Thyroid gland (tissue), 4 donors: ENCODE results near the gene PKHD1. TPM values are rescaled to one million over a fixed set of nuclear protein-coding genes. Genes with fewer than 3 reads are reported as not detected.

Source experiments
- DNase-seq, 2 donors: peaks; one replicate each; pipeline ENCODE4 v3.0.0-alpha.2; 2019
- H3K27ac ChIP-seq, 3 donors: fragments of 200-600 bp; sonication (generic); 1 replicate in 2 of 3; 2 replicates in 1 of 3; pipeline ENCODE4 v1.5.1; 2016 to 2019; ENCODE audit warnings: mild to moderate bottlenecking in 1 of 3, moderate library complexity in 1 of 3
- H3K27me3 ChIP-seq: fragments of 200-600 bp; sonication (generic); one replicate; pipeline ENCODE4 v1.5.1; 2019
- H3K36me3 ChIP-seq, 2 donors: fragments of 200-600 bp; sonication (generic); one replicate each; pipeline ENCODE4 v1.5.1; 2016 to 2019
- H3K4me1 ChIP-seq, 2 donors: fragments of 200-600 bp; sonication (generic); one replicate each; pipeline ENCODE4 v1.5.1; 2017 to 2019
- H3K4me3 ChIP-seq, 3 donors: fragments of 200-600 bp; sonication (generic); replicated peaks in 1 of 3; 1 replicate in 2 of 3; 2 replicates in 1 of 3; pipeline ENCODE4 v1.5.1; 2016; ENCODE audit warnings: mild to moderate bottlenecking in 1 of 3
- H3K9me3 ChIP-seq: fragments of 200-600 bp; sonication (generic); one replicate; pipeline ENCODE4 v1.5.1; 2017
- CTCF ChIP-seq, 6 experiments: fragments of 200-600 bp in 3 of 6; fragments of 450-650 bp in 3 of 6; sonication (generic) in 3 of 6; IDR thresholded peaks; one replicate each; pipeline ENCODE4 v1.5.1; 2016 to 2019; ENCODE audit warnings: antibody characterized with exemption in 6 of 6, mild to moderate bottlenecking in 2 of 6, inconsistent platforms in 1 of 6, moderate library complexity in 1 of 6
- POLR2A ChIP-seq, 2 donors: fragments of 450-650 bp; IDR thresholded peaks; one replicate each; pipeline ENCODE4 v1.6.1; 2017; ENCODE audit warnings: antibody characterized with exemption in 2 of 2, mild to moderate bottlenecking in 2 of 2, moderate library complexity in 1 of 2
- WGBS, 2 donors: methylation state at CpG; one replicate each; pipeline ENCODE4 v1.1.5; 2017; 5-methylcytosine and 5-hydroxymethylcytosine counted together
- intact Hi-C: fragments of 100-400 bp; cut with DNase I; formaldehyde crosslinking; loops from one replicate; pipeline ENCODE4 v1.15.1; 2023
- total RNA-seq, 4 donors: library from RNA; depleted of rRNA; stranded (reverse); fragments of >200 nt; gene quantifications; one replicate each; pipeline ENCODE4 v1.2.3, GENCODE V29; 2016

PKHD1 gene
- total RNA-seq, 4 donors from 2014 or later = under 0.01 to 0.11 (median 0.07) TPM

- no peak for DNase-seq
- TF ChIP-seq POLR2A (IDR thresholded peaks at IDR 0.05) (no peak), CTCF (IDR thresholded peaks at IDR 0.05) (no peak)
- Histone ChIP-seq H3K36me3 (no peaks in the 10 kb centered on the region), H3K27ac (no peak overlapping the region), H3K27me3 (no peaks in the 10 kb centered on the region), H3K9me3 (peaks cover 4% of the 10 kb centered on the region), H3K4me1 (no peaks in the 10 kb centered on the region), H3K4me3 (no peak overlapping the region)
- intact Hi-C loops = no loop called here
- WGBS, 2 donors = 65 to 78% methylated on average over 1 of the region's 1 CpG
Observed at GRCh38 chr6:51812231-51812630, 275.2 kb downstream of the PKHD1 start.

- TF ChIP-seq POLR2A (IDR thresholded peaks at IDR 0.05) (no peak), CTCF (IDR thresholded peaks at IDR 0.05) (no peak)
- H3K4me3 ChIP-seq = no peak overlapping the region
- no peak for DNase-seq
- intact Hi-C loops = no loop called here
- H3K27me3 ChIP-seq = no peaks in the 10 kb centered on the region
- H3K9me3 ChIP-seq = no peaks in the 10 kb centered on the region
- no peak overlapping the region for H3K27ac ChIP-seq
- no peaks in the 10 kb centered on the region for H3K36me3 ChIP-seq
- no peaks in the 10 kb centered on the region for H3K4me1 ChIP-seq
- 56 to 72% methylated on average over 1 of the region's 1 CpG for WGBS, 2 donors
Observed at GRCh38 chr6:51805517-51805916, 281.9 kb downstream of the PKHD1 start.

GRCh38 chr6:51800603-51801002 lies 286.8 kb downstream of the PKHD1 start:
- H3K4me1 ChIP-seq = no peaks in the 10 kb centered on the region
- H3K27ac ChIP-seq = no peak overlapping the region
- no peaks in the 10 kb centered on the region for H3K9me3 ChIP-seq
- TF ChIP-seq CTCF (IDR thresholded peaks at IDR 0.05) = no peak
- intact Hi-C loops = no loop called here
- H3K36me3 ChIP-seq = no peaks in the 10 kb centered on the region
- H3K4me3 ChIP-seq = no peak overlapping the region
- DNase-seq = no peak
- no peaks in the 10 kb centered on the region for H3K27me3 ChIP-seq

GRCh38 chr6:51793393-51793792 lies 294.0 kb downstream of the PKHD1 start:
- intact Hi-C loops = no loop called here
- 91 to 94% methylated on average over 3 of the region's 3 CpGs for WGBS, 2 donors
- H3K27me3 ChIP-seq = no peaks in the 10 kb centered on the region
- no peaks in the 10 kb centered on the region for H3K9me3 ChIP-seq
- no peak for DNase-seq
- no peak for TF ChIP-seq CTCF (IDR thresholded peaks at IDR 0.05)
- no peak for TF ChIP-seq POLR2A (IDR thresholded peaks at IDR 0.05)
- no peaks in the 10 kb centered on the region for H3K36me3 ChIP-seq
- H3K4me1 ChIP-seq = no peaks in the 10 kb centered on the region
- H3K4me3 ChIP-seq = no peak overlapping the region
- no peak overlapping the region for H3K27ac ChIP-seq

GRCh38 chr6:51792273-51793030 lies 295.0 kb downstream of the PKHD1 start:
- Histone ChIP-seq H3K9me3 (no peaks in the 10 kb centered on the region), H3K36me3 (no peaks in the 10 kb centered on the region), H3K4me1 (no peaks in the 10 kb centered on the region), H3K27ac (no peak overlapping the region), H3K4me3 (no peak overlapping the region), H3K27me3 (no peaks in the 10 kb centered on the region)
- intact Hi-C loops = no loop called here
- TF ChIP-seq POLR2A (IDR thresholded peaks at IDR 0.05) (no peak), CTCF (IDR thresholded peaks at IDR 0.05) (no peak)
- WGBS, 2 donors = 48 to 70% methylated on average over 1 of the region's 1 CpG
- no peak for DNase-seq
